GM12878 (cell line): ENCODE results near the gene GRIK3. TPM values are rescaled to one million over a fixed set of nuclear protein-coding genes. Genes with fewer than 3 reads are reported as not detected.

ENCODE experiments used
- ATAC-seq: fragments of 200-7000 bp; cut with Tn5 transposase; 3 replicates; pipeline ENCODE4 v1.9.1; 2020; ENCODE audit warnings: mild to moderate bottlenecking, moderate library complexity
- BruUV-seq: library from RNA; stranded (reverse); fragments of 400-500 nt; replicated peaks from 2 replicates; lab custom pipeline; 2021; lab: Mats Ljungman, UMichigan
- CTCF ChIA-PET: fragments of 300-600 bp; sonication (Branson Sonifier 250); formaldehyde crosslinking; extraction: SDS; loops from one replicate; lab custom pipeline; 2021; ENCODE audit warnings: inconsistent platforms; lab: Yijun Ruan, JAX
- POLR2A ChIA-PET: fragments of 350-600 bp; formaldehyde crosslinking; extraction: SDS; loops from one replicate; lab custom pipeline; 2021; ENCODE audit warnings: inconsistent platforms; lab: Charles Lee
- RAD21 ChIA-PET: fragments of 300-600 bp; sonication (Branson Sonifier 250); formaldehyde crosslinking; loops from one replicate; lab custom pipeline; 2023; ENCODE audit warnings: antibody characterized with exemption; ENCODE audit not compliant: unreplicated experiment; lab: Charles Lee
- SMC1A ChIA-PET: fragments of 300-600 bp; sonication (Branson Sonifier 250); formaldehyde crosslinking; loops from one replicate; lab custom pipeline; 2023; ENCODE audit not compliant: unreplicated experiment, uncharacterized antibody; lab: Charles Lee
- DNase-seq: peaks from one replicate; pipeline ENCODE4 v3.0.0-alpha.2; 2011; ENCODE audit warnings: low read depth, low spot score
- FAIRE-seq: peaks from 3 replicates; lab custom pipeline; 2011; peaks lifted over from hg19 to GRCh38; lab: Jason Lieb, UNC
- H2AFZ ChIP-seq: 2 replicates; pipeline ENCODE4 v1.6.0; 2011; ENCODE audit warnings: low read depth, low read length, control low read depth; ENCODE audit not compliant: control insufficient read depth
- H3K27ac ChIP-seq: 2 replicates; pipeline ENCODE4 v1.5.1; 2011; ENCODE audit warnings: control low read depth; ENCODE audit not compliant: control insufficient read depth, insufficient read depth
- H3K27me3 ChIP-seq, 2 experiments: replicated peaks in 1 of 2; 2 replicates each; pipeline versions ENCODE4 v1.6.0 to v1.6.1; 2011; ENCODE audit warnings: low read length in 1 of 2; ENCODE audit not compliant: control insufficient read depth in 2 of 2, insufficient read depth in 2 of 2
- H3K36me3 ChIP-seq, 2 experiments: 2 replicates each; pipeline ENCODE4 v1.5.1; 2011; ENCODE audit warnings: low read length in 1 of 2; ENCODE audit not compliant: control insufficient read depth in 2 of 2, insufficient read depth in 2 of 2
- H3K4me1 ChIP-seq: 2 replicates; pipeline ENCODE4 v1.6.1; 2011; ENCODE audit warnings: mild to moderate bottlenecking, low read length, moderate library complexity, mixed read lengths; ENCODE audit not compliant: control insufficient read depth, insufficient read depth
- H3K4me2 ChIP-seq: 2 replicates; pipeline ENCODE4 v1.6.0; 2011; ENCODE audit warnings: control low read depth; ENCODE audit not compliant: control insufficient read depth, insufficient read depth
- H3K4me3 ChIP-seq: fragments of 200-600 bp; sonication (generic); 2 replicates; pipeline ENCODE4 v1.5.1; 2016
- H3K79me2 ChIP-seq: 2 replicates; pipeline ENCODE4 v1.6.0; 2011; ENCODE audit warnings: low read length; ENCODE audit not compliant: control insufficient read depth, insufficient read depth
- H3K9ac ChIP-seq: 2 replicates; pipeline ENCODE4 v1.8.0; 2011; ENCODE audit warnings: low read length, control low read depth, mixed read lengths; ENCODE audit not compliant: control insufficient read depth, insufficient read depth
- H3K9me3 ChIP-seq: replicated peaks from 3 replicates; pipeline ENCODE4 v1.5.1; 2011; ENCODE audit warnings: mild to moderate bottlenecking, low read length; ENCODE audit not compliant: control insufficient read depth, insufficient read depth
- H4K20me1 ChIP-seq: 2 replicates; pipeline ENCODE4 v1.6.0; 2011; ENCODE audit not compliant: control insufficient read depth, insufficient read depth
- BHLHE40 ChIP-seq, 2 experiments: fragments of 450-650 bp in 1 of 2; IDR thresholded peaks; 2 replicates each; pipeline ENCODE4 v1.6.1; 2011 to 2017; ENCODE audit warnings: low read depth in 2 of 2, borderline replicate concordance in 1 of 2, improper control_type of control experiment in 1 of 2, low read length in 1 of 2, mild to moderate bottlenecking in 1 of 2
- CEBPB ChIP-seq, 2 experiments: fragments of 150-350 bp in 1 of 2; IDR thresholded peaks; 2 replicates each; pipeline ENCODE4 v1.6.1; 2012 to 2014; ENCODE audit warnings: low read depth in 2 of 2, low read length in 2 of 2, borderline replicate concordance in 1 of 2, inconsistent platforms in 1 of 2
- ESRRA ChIP-seq: IDR thresholded peaks from 2 replicates; pipeline ENCODE4 v1.6.1; 2012; ENCODE audit warnings: mild to moderate bottlenecking, low read length, improper control_type of control experiment
- FOXM1 ChIP-seq: IDR thresholded peaks from 2 replicates; pipeline ENCODE4 v1.6.1; 2012; ENCODE audit warnings: low read depth, mild to moderate bottlenecking, inconsistent platforms, low read length, moderate library complexity
- MEF2A ChIP-seq: IDR thresholded peaks from 2 replicates; pipeline ENCODE4 v1.6.1; 2011; ENCODE audit warnings: low read depth, mild to moderate bottlenecking, low read length, moderate library complexity; ENCODE audit not compliant: insufficient read depth
- MXI1 ChIP-seq: fragments of 150-350 bp; IDR thresholded peaks from 2 replicates; pipeline ENCODE4 v1.6.1; 2011; ENCODE audit warnings: low read depth, mild to moderate bottlenecking, inconsistent platforms, low read length, improper control_type of control experiment
- NBN ChIP-seq: fragments of 450-650 bp; IDR thresholded peaks from 2 replicates; pipeline ENCODE4 v1.6.1; 2016
- NFXL1 ChIP-seq: fragments of 450-650 bp; IDR thresholded peaks from 2 replicates; pipeline ENCODE4 v1.6.1; 2017; ENCODE audit warnings: antibody characterized with exemption, mild to moderate bottlenecking, borderline replicate concordance
- PRDM15 ChIP-seq: fragments of 450-650 bp; formaldehyde crosslinking; IDR thresholded peaks from 2 replicates; pipeline ENCODE4 v1.4.0; 2020; ENCODE audit warnings: mild to moderate bottlenecking, moderate library complexity
- RFX5 ChIP-seq: IDR thresholded peaks from 2 replicates; pipeline ENCODE4 v1.6.1; 2011; ENCODE audit warnings: low read depth, low read length, improper control_type of control experiment
- SMARCA5 ChIP-seq: fragments of 450-650 bp; IDR thresholded peaks from 2 replicates; pipeline ENCODE4 v1.6.1; 2017; ENCODE audit warnings: mild to moderate bottlenecking
- SREBF1 ChIP-seq: IDR thresholded peaks from 2 replicates; pipeline ENCODE4 v1.6.1; 2012; ENCODE audit warnings: mild to moderate bottlenecking, low read length
- TARDBP ChIP-seq: IDR thresholded peaks from 2 replicates; pipeline ENCODE4 v1.6.1; 2016; ENCODE audit warnings: borderline replicate concordance
- YY1 ChIP-seq: IDR thresholded peaks from 2 replicates; pipeline ENCODE4 v1.6.1; 2011; ENCODE audit warnings: low read depth, mild to moderate bottlenecking, low read length
- ZBTB4 ChIP-seq: fragments of 450-650 bp; formaldehyde crosslinking; IDR thresholded peaks from 2 replicates; pipeline ENCODE4 v1.4.0; 2022; ENCODE audit warnings: mild to moderate bottlenecking, moderate library complexity
- ZNF24 ChIP-seq: fragments of 450-650 bp; IDR thresholded peaks from 2 replicates; pipeline ENCODE4 v1.6.1; 2017; ENCODE audit warnings: antibody characterized with exemption, mild to moderate bottlenecking
- WGBS: methylation state at CpG from one replicate; pipeline ENCODE4 v1.1.6; 2016; ENCODE audit warnings: low lambda C conversion rate; ENCODE audit not compliant: insufficient replicate concordance, insufficient coverage; ENCODE audit errors: missing lambda C conversion rate; 5-methylcytosine and 5-hydroxymethylcytosine counted together
- in situ Hi-C: fragments of 300-500 bp; cut with MboI; formaldehyde crosslinking; loops from 9 replicates; pipeline ENCODE4 v1.14.3; 2018; ENCODE audit warnings: mixed read lengths
- intact Hi-C: fragments of 100-400 bp; cut with micrococcal nuclease; formaldehyde crosslinking; loops from one replicate; pipeline ENCODE4 v1.14.2; 2022; ENCODE audit not compliant: unreplicated experiment
- polyA plus RNA-seq, 11 experiments: library from polyadenylated mRNA; depleted of rRNA in 4 of 11; unstranded in 6 of 11; stranded (reverse) in 5 of 11; fragments of >200 nt; fragmentation: Nextera tagmentation in 4 of 11; fragmentation: Illumina TruSeq in 1 of 11; extraction: Ambion mirVana in 4 of 11; extraction: Trizol in 1 of 11; gene quantifications; 1 replicate in 1 of 11; 2 replicates in 10 of 11; pipeline versions ENCODE4 v1.2.1 to v1.2.3, GENCODE V29; 2011 to 2016; ENCODE audit warnings: inconsistent platforms in 2 of 11, missing spikeins in 2 of 11, low read depth in 1 of 11
- total RNA-seq, 4 experiments: library from RNA; depleted of rRNA in 3 of 4; stranded (reverse); fragments of >200 nt in 3 of 4; fragmentation: Illumina TruSeq in 1 of 4; extraction: Trizol in 1 of 4; gene quantifications; 2 replicates each; pipeline versions ENCODE4 v1.2.1 to v1.2.3, GENCODE V29; 2013 to 2021

GRIK3 gene
- total and polyA plus RNA-seq, 10 of the 15 experiments (the other 5 are each of a cell fraction or from before 2014, with no cell fraction given): not detected

DNA sequence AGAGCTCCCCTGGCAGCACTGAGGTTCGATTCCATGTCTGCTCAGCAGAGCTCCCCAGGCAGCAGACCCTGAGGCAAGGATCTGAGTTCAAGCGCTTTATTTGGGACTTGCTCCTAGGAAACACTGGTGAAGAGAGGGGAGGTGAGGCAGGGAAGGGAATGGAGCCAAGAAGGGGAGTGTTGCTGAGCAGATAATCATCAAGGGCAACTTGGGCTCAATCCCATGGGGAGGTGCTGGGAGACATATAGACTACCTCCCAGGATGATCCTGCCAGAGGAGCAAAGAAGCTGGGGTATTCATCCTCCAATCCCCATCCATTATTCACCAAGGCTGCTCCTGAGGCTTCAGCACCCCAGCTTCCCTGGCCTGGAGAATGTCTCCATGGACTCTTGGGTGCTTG is 47.0 kb downstream of the GRIK3 start (continued):
- TF ChIP-seq RFX5: no peak
- TF ChIP-seq CEBPB (IDR thresholded peaks at IDR 0.05; ENCODE audit: borderline replicate concordance in 1 of 2, low read depth in 2 of 2, low read length in 2 of 2): no peak
- no peak for TF ChIP-seq ESRRA
- TF ChIP-seq MXI1: no peak
- TF ChIP-seq MEF2A: no peak
- no peak for TF ChIP-seq YY1
- TF ChIP-seq TARDBP: no peak
- no peak for TF ChIP-seq BHLHE40 (IDR thresholded peaks at IDR 0.05; ENCODE audit: borderline replicate concordance in 1 of 2, low read depth in 2 of 2, low read length in 1 of 2)
- no peak for TF ChIP-seq NFXL1
- TF ChIP-seq, all 136 proteins: peak for 0

- Histone ChIP-seq H3K9ac (no peak overlapping the region), H4K20me1 (no peaks in the 10 kb centered on the region), H3K79me2 (no peaks in the 10 kb centered on the region), H3K4me2 (no peak overlapping the region), H3K27me3 (peaks cover 0 to 3% of the 10 kb centered on the region in 2 experiments; a peak in 2 of 4 replicates), H3K27ac (no peak overlapping the region), H3K9me3 (no peaks in the 10 kb centered on the region), H3K4me1 (no peaks in the 10 kb centered on the region), H2AFZ (no peak overlapping the region), H3K4me3 (no peak overlapping the region), H3K36me3 (no peaks in the 10 kb centered on the region)
- ATAC-seq: no peak
- no TSS peak for BruUV-seq
- in situ Hi-C loops (no loop called here), intact Hi-C loops (no loop called here)
- FAIRE-seq: no peak
- no peak for TF ChIP-seq PRDM15
- no peak for TF ChIP-seq NBN
- no peak for TF ChIP-seq FOXM1
- no peak for TF ChIP-seq ZNF24
- no peak for TF ChIP-seq SMARCA5
- no peak for TF ChIP-seq ZBTB4 (CRISPR knock-in tag)
- no peak for TF ChIP-seq SREBF1
- DNase-seq: no peak
- CTCF ChIA-PET: interaction anchor here (0.9 kb wide), 1 partner anchor 9 kb away, joined by 4 read pairs; no protein-coding TSS in a partner anchor
- POLR2A ChIA-PET: no interaction called here
- RAD21 ChIA-PET: interaction anchor here (0.8 kb wide), 1 partner anchor 500 kb away, joined by 3 read pairs; no protein-coding TSS in a partner anchor
- WGBS: 7% methylated on average over 6 of the region's 6 CpGs
- SMC1A ChIA-PET: no interaction called here
Observed at GRCh38 chr1:36986241-36986985, 47.9 kb downstream of the GRIK3 start.
